ACC112 (cell line): Measurements from ENCODE around the gene GOT1.

Experiments used
- H2AFZ ChIP-seq: fragments of 200-600 bp; sonication (generic); one replicate; pipeline ENCODE4 v1.6.0; 2017; ENCODE audit warnings: antibody characterized with exemption, low read length; ENCODE audit not compliant: unreplicated experiment
- H3K27ac ChIP-seq: fragments of 200-600 bp; sonication (generic); 2 replicates; pipeline ENCODE4 v1.5.1; 2014; ENCODE audit warnings: low read depth, mild to moderate bottlenecking, antibody characterized with exemption, low read length, moderate library complexity
- H3K27me3 ChIP-seq: fragments of 200-600 bp; sonication (generic); 2 replicates; pipeline ENCODE4 v1.6.1; 2014; ENCODE audit warnings: mild to moderate bottlenecking, antibody characterized with exemption, low read length, moderate library complexity, mixed read lengths; ENCODE audit not compliant: insufficient read depth
- H3K36me3 ChIP-seq: fragments of 200-600 bp; sonication (generic); 2 replicates; pipeline ENCODE4 v1.6.1; 2016; ENCODE audit warnings: mild to moderate bottlenecking, antibody characterized with exemption, low read length, moderate library complexity, mixed read lengths; ENCODE audit not compliant: insufficient read depth
- H3K4me1 ChIP-seq: fragments of 200-600 bp; sonication (generic); one replicate; pipeline ENCODE4 v1.6.1; 2016; ENCODE audit warnings: low read length, mixed read lengths; ENCODE audit not compliant: insufficient read depth, unreplicated experiment, control insufficient read depth
- H3K4me3 ChIP-seq: fragments of 200-600 bp; sonication (generic); 2 replicates; pipeline ENCODE4 v1.5.1; 2014; ENCODE audit warnings: mild to moderate bottlenecking, low read depth, low read length
- H3K79me2 ChIP-seq: fragments of 200-600 bp; sonication (generic); one replicate; pipeline ENCODE4 v1.6.0; 2016; ENCODE audit warnings: low read length; ENCODE audit not compliant: control insufficient read depth, unreplicated experiment, insufficient read depth

The GOT1 gene

DNA sequence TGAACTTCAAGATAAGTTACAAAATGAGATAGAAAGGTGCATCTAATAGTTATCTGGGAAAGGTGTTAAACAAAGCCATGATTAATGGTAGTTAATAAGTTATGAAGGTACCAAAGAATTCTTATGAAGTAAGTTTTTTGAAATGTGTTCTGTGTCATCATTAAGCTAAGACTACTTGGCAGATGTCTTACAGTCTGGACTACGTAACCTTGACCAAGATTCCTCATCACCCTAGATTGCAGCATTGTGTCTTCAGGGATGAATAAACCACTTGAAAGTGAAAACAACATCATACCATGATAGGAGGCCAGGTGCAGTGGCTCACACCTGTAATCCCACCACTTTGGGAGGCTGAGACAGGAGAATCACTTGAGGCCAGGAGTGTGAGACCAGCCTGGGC, 48.2 kb downstream of the GOT1 start:
- no peak overlapping the region for H2AFZ ChIP-seq
- no peak overlapping the region for H3K27ac ChIP-seq
- no peak overlapping the region for H3K4me3 ChIP-seq
- peaks cover 27% of the 10 kb centered on the region for H3K27me3 ChIP-seq
- no peaks in the 10 kb centered on the region for H3K4me1 ChIP-seq
- H3K36me3 ChIP-seq, result no peaks in the 10 kb centered on the region
- no peaks in the 10 kb centered on the region for H3K79me2 ChIP-seq

DNA sequence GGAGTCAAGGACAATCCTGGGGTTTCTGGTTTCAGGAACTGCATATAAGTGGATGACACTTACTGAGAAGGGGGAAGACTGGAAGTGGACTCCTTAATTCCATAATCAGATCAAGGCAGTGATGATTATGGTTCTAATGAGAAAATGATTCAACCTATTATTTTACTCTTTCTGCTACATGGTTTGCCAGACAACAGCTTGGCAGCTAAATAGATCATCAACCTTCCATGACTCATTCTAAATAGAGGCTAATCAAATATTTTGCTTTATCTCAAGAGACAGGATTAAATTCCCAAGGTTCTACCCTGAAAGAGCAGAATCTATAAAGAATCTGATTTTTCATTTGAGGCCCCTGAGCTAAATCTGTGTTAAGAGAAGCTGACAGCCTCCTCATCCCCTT, 55.0 kb downstream of the GOT1 start:
- Histone ChIP-seq H3K79me2 (no peaks in the 10 kb centered on the region), H3K4me3 (no peak overlapping the region), H2AFZ (no peak overlapping the region), H3K4me1 (peaks cover 24% of the 10 kb centered on the region), H3K36me3 (no peaks in the 10 kb centered on the region), H3K27me3 (peaks cover 7% of the 10 kb centered on the region; the same call in 1 of the 2 replicates), H3K27ac (no peak overlapping the region)

DNA sequence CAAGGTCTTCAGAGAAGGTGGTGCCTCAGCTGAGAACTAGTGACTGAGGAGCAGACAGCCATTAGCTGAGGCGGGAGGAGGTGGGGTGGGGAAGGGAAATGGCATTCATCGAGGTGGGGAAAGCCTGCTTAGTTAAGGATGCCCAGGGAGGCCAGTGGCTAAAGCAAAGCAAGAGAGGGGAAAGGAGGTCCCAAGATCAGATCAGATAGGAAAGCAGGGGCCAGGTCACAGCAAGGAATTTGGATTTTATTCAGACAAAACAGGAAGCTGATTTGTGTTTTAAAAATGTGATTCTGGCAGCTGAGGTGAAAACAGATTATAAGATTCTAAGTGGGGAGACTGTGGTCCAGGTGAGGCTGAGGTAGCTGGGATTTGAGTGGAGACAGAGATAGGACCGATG, 55.5 kb downstream of the GOT1 start:
- no peaks in the 10 kb centered on the region for H3K36me3 ChIP-seq
- H3K27me3 ChIP-seq, result peaks cover 10% of the 10 kb centered on the region
- H3K79me2 ChIP-seq, result no peaks in the 10 kb centered on the region
- no peak overlapping the region for H3K27ac ChIP-seq
- H3K4me3 ChIP-seq, result no peak overlapping the region
- peaks cover 24% of the 10 kb centered on the region for H3K4me1 ChIP-seq
- no peak overlapping the region for H2AFZ ChIP-seq

GRCh38 chr10:99374526-99374925, 55.9 kb downstream of the GOT1 start:
- Histone ChIP-seq H3K4me1 (peaks cover 24% of the 10 kb centered on the region), H2AFZ (no peak overlapping the region), H3K4me3 (no peak overlapping the region), H3K27ac (no peak overlapping the region), H3K27me3 (peaks cover 15% of the 10 kb centered on the region), H3K36me3 (no peaks in the 10 kb centered on the region), H3K79me2 (no peaks in the 10 kb centered on the region)

GRCh38 chr10:99372546-99373271, 57.7 kb downstream of the GOT1 start:
- peaks cover 24% of the 10 kb centered on the region for H3K4me1 ChIP-seq
- peaks cover 31% of the 10 kb centered on the region for H3K27me3 ChIP-seq
- H3K4me3 ChIP-seq, result no peak overlapping the region
- no peaks in the 10 kb centered on the region for H3K79me2 ChIP-seq
- H3K27ac ChIP-seq, result 0 out of 2 replicates have a peak overlapping the region, but pooled peaks have one; percentile 9
- H2AFZ ChIP-seq, result no peak overlapping the region
- no peaks in the 10 kb centered on the region for H3K36me3 ChIP-seq

DNA sequence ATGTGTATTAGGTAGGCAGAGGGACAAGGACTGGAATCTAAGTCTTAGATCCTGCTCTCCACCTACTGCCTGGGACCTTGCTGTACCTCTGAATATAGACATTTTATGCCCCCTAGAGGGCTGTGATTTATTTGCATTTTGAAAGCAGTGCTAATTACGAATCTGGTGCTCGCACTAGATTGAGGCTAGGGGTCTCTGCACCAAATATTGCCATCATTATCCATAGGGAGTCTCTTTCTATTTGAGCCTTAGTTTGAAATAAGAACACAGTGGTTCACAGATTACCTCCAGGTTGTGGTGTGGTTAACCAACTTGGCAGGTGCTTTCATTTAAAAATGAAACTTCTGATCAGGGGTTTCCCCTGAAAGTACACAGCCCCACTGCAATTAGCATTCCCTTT, 59.4 kb downstream of the GOT1 start:
- H3K79me2 ChIP-seq, result no peaks in the 10 kb centered on the region
- peaks cover 24% of the 10 kb centered on the region for H3K4me1 ChIP-seq
- no peak overlapping the region for H3K4me3 ChIP-seq
- H2AFZ ChIP-seq, result no peak overlapping the region
- no peaks in the 10 kb centered on the region for H3K36me3 ChIP-seq
- peaks cover 37% of the 10 kb centered on the region for H3K27me3 ChIP-seq
- H3K27ac ChIP-seq, result no peak overlapping the region

DNA sequence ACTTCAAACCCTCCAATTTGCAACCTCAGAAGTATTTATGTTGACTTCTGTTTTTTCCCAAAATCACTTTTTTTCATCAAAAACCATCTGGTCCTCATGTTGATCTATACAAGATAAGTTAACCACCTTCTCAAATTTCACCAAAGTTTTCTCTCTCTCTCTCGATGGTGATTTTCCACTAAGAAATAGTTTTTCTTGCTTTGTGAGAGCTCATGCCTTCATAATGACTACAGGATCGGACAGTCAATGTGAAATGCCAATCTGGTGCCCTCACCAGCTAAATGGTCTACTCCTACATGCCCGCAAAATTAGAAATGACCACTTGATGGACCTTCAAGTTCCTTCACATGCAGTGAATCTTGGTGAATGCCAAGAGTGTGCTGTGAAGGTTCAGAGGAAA, 60.9 kb downstream of the GOT1 start:
- H3K4me3 ChIP-seq, result no peak overlapping the region
- peaks cover 14% of the 10 kb centered on the region for H3K4me1 ChIP-seq
- no peaks in the 10 kb centered on the region for H3K79me2 ChIP-seq
- no peak overlapping the region for H3K27ac ChIP-seq
- peaks cover 51% of the 10 kb centered on the region for H3K27me3 ChIP-seq
- no peaks in the 10 kb centered on the region for H3K36me3 ChIP-seq
- no peak overlapping the region for H2AFZ ChIP-seq

GRCh38 chr10:99369126-99369525, 61.3 kb downstream of the GOT1 start:
- Histone ChIP-seq H3K27ac (no peak overlapping the region), H3K27me3 (peaks cover 51% of the 10 kb centered on the region), H3K79me2 (no peaks in the 10 kb centered on the region), H3K4me3 (no peak overlapping the region), H3K36me3 (no peaks in the 10 kb centered on the region), H3K4me1 (peaks cover 11% of the 10 kb centered on the region), H2AFZ (no peak overlapping the region)

- H3K79me2 ChIP-seq, result no peaks in the 10 kb centered on the region
- H2AFZ ChIP-seq, result no peak overlapping the region
- peaks cover 11% of the 10 kb centered on the region for H3K4me1 ChIP-seq
- H3K36me3 ChIP-seq, result no peaks in the 10 kb centered on the region
- no peak overlapping the region for H3K27ac ChIP-seq
- no peak overlapping the region for H3K4me3 ChIP-seq
- peaks cover 51% of the 10 kb centered on the region for H3K27me3 ChIP-seq
Observed at GRCh38 chr10:99368646-99369045, 61.8 kb downstream of the GOT1 start.

DNA sequence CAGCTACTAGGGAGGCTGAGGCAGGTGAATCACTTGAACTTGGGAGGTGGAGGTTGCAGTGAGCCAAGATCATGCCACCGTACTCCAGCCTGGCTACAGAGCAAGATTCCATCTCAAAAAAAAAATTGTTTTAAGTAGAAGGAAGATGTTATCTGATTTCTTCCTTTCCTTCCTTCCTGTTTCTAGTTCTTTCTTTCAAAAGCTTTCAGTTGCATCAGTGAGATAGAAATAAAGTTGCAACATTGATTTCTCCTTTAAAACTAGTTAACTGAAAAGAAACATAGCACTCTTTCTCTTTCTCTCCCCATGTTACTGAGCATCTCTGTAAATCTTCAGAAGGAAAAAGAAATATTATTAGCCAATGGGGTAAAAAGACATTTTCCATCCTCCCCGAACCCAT, 63.8 kb downstream of the GOT1 start:
- Histone ChIP-seq H3K4me3 (no peak overlapping the region), H3K36me3 (no peaks in the 10 kb centered on the region), H2AFZ (no peak overlapping the region), H3K79me2 (no peaks in the 10 kb centered on the region), H3K27ac (no peak overlapping the region), H3K4me1 (no peaks in the 10 kb centered on the region), H3K27me3 (peaks cover 51% of the 10 kb centered on the region)

DNA sequence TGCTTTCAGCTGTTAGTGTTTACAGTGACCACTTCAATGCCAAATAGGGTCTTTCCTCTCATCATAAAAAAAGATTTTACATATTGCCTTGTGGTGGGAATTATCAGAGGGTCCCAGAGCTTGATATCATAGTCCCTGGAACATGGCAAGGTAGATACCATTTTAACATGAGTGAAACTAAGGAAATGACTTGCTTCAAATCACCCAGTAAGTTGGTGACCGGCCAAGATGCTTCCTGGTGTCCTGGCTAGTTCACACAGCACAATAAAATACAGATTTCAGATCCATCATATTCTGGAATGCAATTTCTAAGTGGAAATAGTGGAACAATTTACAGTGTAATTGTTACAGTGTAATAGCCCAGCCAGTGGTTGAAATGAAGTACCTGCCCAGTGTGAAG, 64.7 kb downstream of the GOT1 start:
- Histone ChIP-seq H3K79me2 (no peaks in the 10 kb centered on the region), H3K27ac (no peak overlapping the region), H3K4me1 (no peaks in the 10 kb centered on the region), H3K4me3 (no peak overlapping the region), H3K27me3 (peaks cover 54% of the 10 kb centered on the region), H3K36me3 (no peaks in the 10 kb centered on the region), H2AFZ (no peak overlapping the region)
